ENCODE data around the gene DNAJC30.

The DNAJC30 gene

DNA sequence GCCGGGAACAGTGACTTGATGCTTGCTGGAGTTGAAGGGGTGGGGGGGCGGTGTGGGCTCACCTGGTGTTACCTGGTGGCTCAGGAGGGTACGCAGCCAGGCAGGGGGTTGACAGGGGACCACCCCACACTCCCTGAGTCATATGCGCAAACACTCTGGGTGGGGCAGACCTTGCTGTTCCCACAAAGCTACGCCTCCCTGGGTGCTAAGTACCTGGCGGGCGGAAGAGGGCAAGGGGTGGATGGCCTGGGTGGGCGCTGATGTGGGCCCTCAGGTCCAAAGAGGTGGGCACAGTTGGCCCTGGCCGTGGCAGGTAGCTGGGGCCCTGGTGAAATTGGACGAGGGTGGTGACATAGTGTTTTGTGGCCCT is 22.3 kb upstream of the DNAJC30 start:
- Histone ChIP-seq H3K79me1 (ENCODE audit: low read depth, low read length) (peaks cover 6% of the 10 kb centered on the region), H3K18ac (ENCODE audit: low read length) (no peak overlapping the region), H2BK5ac (ENCODE audit: low read length) (peak overlapping the region; percentile 54), H3K4ac (ENCODE audit: low read length) (no peak overlapping the region), H2BK15ac (ENCODE audit: low read length) (peak overlapping the region; percentile 30), H2AFZ (ENCODE audit: low read length) (no peak overlapping the region), H3K14ac (ENCODE audit: low read length) (no peak overlapping the region), H2BK12ac (ENCODE audit: low read length) (no peak overlapping the region), H2BK120ac (ENCODE audit: low read depth, low read length) (no peak overlapping the region), H3K36me3 (replicated peaks in 1 of 2; ENCODE audit: control insufficient read depth in 2 of 2, insufficient read depth in 2 of 2, low read length in 2 of 2) (peaks cover 11 to 15% of the 10 kb centered on the region in 2 donors), H3K4me3 (ENCODE audit: low read length in 2 of 2) (no peak overlapping the region), H3K27ac (replicated peaks; ENCODE audit: low read length) (no peak overlapping the region), H4K91ac (ENCODE audit: low read depth, low read length, poor library complexity) (no peak overlapping the region), H2AK5ac (ENCODE audit: low read depth, low read length) (peak overlapping the region; percentile 32), H3K4me2 (ENCODE audit: insufficient read depth, low read length, poor library complexity, severe bottlenecking) (no peak overlapping the region), H3K9ac (ENCODE audit: low read depth, low read length, poor library complexity) (peak overlapping the region; percentile 60), H3K27me3 (ENCODE audit: control insufficient read depth in 3 of 3, insufficient read depth in 3 of 3, low read depth in 1 of 3, low read length in 3 of 3) (no peaks in the 10 kb centered on the region), H3K9me3 (replicated peaks in 1 of 2; ENCODE audit: control insufficient read depth in 2 of 2, insufficient read depth in 1 of 2, low read depth in 1 of 2, low read length in 2 of 2) (no peaks in the 10 kb centered on the region), H4K8ac (ENCODE audit: low read depth, low read length) (no peak overlapping the region), H3K4me1 (ENCODE audit: control insufficient read depth in 2 of 2, insufficient read depth in 1 of 2, low read depth in 1 of 2, low read length in 2 of 2) (peaks cover 7 to 13% of the 10 kb centered on the region in 2 donors), H3K23ac (ENCODE audit: low read depth, low read length, poor library complexity) (no peak overlapping the region)
- no peak for DNase-seq (ENCODE audit: low spot score)
- WGBS, 2 donors (ENCODE audit: extremely low coverage in 2 of 2, insufficient read length in 2 of 2, insufficient replicate concordance in 1 of 2), result no CpG with 5 or more reads among the region's 10 CpGs

GRCh38 chr7:73704640-73705550 is 21.6 kb upstream of the DNAJC30 start:
- H3K27me3 ChIP-seq (ENCODE audit: control insufficient read depth in 3 of 3, insufficient read depth in 3 of 3, low read depth in 1 of 3, low read length in 3 of 3), result no peaks in the 10 kb centered on the region
- H3K9ac ChIP-seq (ENCODE audit: low read depth, low read length, poor library complexity), result peak overlapping the region; percentile 92
- H3K4me2 ChIP-seq (ENCODE audit: insufficient read depth, low read length, poor library complexity, severe bottlenecking), result no peak overlapping the region
- peak overlapping the region; percentile 91 for H3K18ac ChIP-seq (ENCODE audit: low read length)
- H2AK5ac ChIP-seq (ENCODE audit: low read depth, low read length), result peak overlapping the region; percentile 6
- H3K4me3 ChIP-seq (ENCODE audit: low read length in 2 of 2), result no peak overlapping the region
- H3K79me1 ChIP-seq (ENCODE audit: low read depth, low read length), result peaks cover 3% of the 10 kb centered on the region
- H2AFZ ChIP-seq (ENCODE audit: low read length), result no peak overlapping the region
- H3K23ac ChIP-seq (ENCODE audit: low read depth, low read length, poor library complexity), result no peak overlapping the region
- peaks cover 7 to 13% of the 10 kb centered on the region in 2 donors for H3K4me1 ChIP-seq (ENCODE audit: control insufficient read depth in 2 of 2, insufficient read depth in 1 of 2, low read depth in 1 of 2, low read length in 2 of 2)
- no peak overlapping the region for H2BK120ac ChIP-seq (ENCODE audit: low read depth, low read length)
- no peak overlapping the region for H3K27ac ChIP-seq (replicated peaks; ENCODE audit: low read length)
- H2BK5ac ChIP-seq (ENCODE audit: low read length), result peak overlapping the region; percentile 54
- H4K91ac ChIP-seq (ENCODE audit: low read depth, low read length, poor library complexity), result no peak overlapping the region
- no CpG with 5 or more reads among the region's 23 CpGs for WGBS, 2 donors (ENCODE audit: extremely low coverage in 2 of 2, insufficient read length in 2 of 2, insufficient replicate concordance in 1 of 2)
- H3K36me3 ChIP-seq (replicated peaks in 1 of 2; ENCODE audit: control insufficient read depth in 2 of 2, insufficient read depth in 2 of 2, low read length in 2 of 2), result peaks cover 11 to 21% of the 10 kb centered on the region in 2 donors
- peak overlapping the region; percentile 7 for H2BK12ac ChIP-seq (ENCODE audit: low read length)
- H3K14ac ChIP-seq (ENCODE audit: low read length), result peak overlapping the region; percentile 2
- H2BK15ac ChIP-seq (ENCODE audit: low read length), result no peak overlapping the region
- no peak overlapping the region for H4K8ac ChIP-seq (ENCODE audit: low read depth, low read length)
- H3K4ac ChIP-seq (ENCODE audit: low read length), result no peak overlapping the region
- no peaks in the 10 kb centered on the region for H3K9me3 ChIP-seq (replicated peaks in 1 of 2; ENCODE audit: control insufficient read depth in 2 of 2, insufficient read depth in 1 of 2, low read depth in 1 of 2, low read length in 2 of 2)
- no peak for DNase-seq (ENCODE audit: low spot score)

- H3K4ac ChIP-seq (ENCODE audit: low read length), result peak overlapping the region; percentile 93
These were observed 20.7 kb upstream of the DNAJC30 start for GRCh38 chr7:73703757-73704639.

More at GRCh38 chr7:73703757-73704639, 20.7 kb upstream of the DNAJC30 start:
- WGBS, 2 donors (ENCODE audit: extremely low coverage in 2 of 2, insufficient read length in 2 of 2, insufficient replicate concordance in 1 of 2), result no CpG with 5 or more reads among the region's 45 CpGs
- Histone ChIP-seq H2BK120ac (ENCODE audit: low read depth, low read length) (no peak overlapping the region), H3K27me3 (ENCODE audit: control insufficient read depth in 3 of 3, insufficient read depth in 3 of 3, low read depth in 1 of 3, low read length in 3 of 3) (no peaks in the 10 kb centered on the region), H3K4me3 (ENCODE audit: low read length in 2 of 2) (no peak overlapping the region), H3K23ac (ENCODE audit: low read depth, low read length, poor library complexity) (peak overlapping the region; percentile 65), H2BK15ac (ENCODE audit: low read length) (no peak overlapping the region), H3K4me1 (ENCODE audit: control insufficient read depth in 2 of 2, insufficient read depth in 1 of 2, low read depth in 1 of 2, low read length in 2 of 2) (peaks cover 7 to 13% of the 10 kb centered on the region in 2 donors), H3K9me3 (replicated peaks in 1 of 2; ENCODE audit: control insufficient read depth in 2 of 2, insufficient read depth in 1 of 2, low read depth in 1 of 2, low read length in 2 of 2) (no peaks in the 10 kb centered on the region), H3K18ac (ENCODE audit: low read length) (peak overlapping the region; percentile 94), H3K36me3 (replicated peaks in 1 of 2; ENCODE audit: control insufficient read depth in 2 of 2, insufficient read depth in 2 of 2, low read length in 2 of 2) (peaks cover 14 to 30% of the 10 kb centered on the region in 2 donors), H3K14ac (ENCODE audit: low read length) (peak overlapping the region; percentile 2), H2BK12ac (ENCODE audit: low read length) (peak overlapping the region; percentile 90), H2AFZ (ENCODE audit: low read length) (no peak overlapping the region), H3K79me1 (ENCODE audit: low read depth, low read length) (peaks cover 3% of the 10 kb centered on the region), H2BK5ac (ENCODE audit: low read length) (no peak overlapping the region), H2AK5ac (ENCODE audit: low read depth, low read length) (peak overlapping the region; percentile 90), H3K27ac (replicated peaks; ENCODE audit: low read length) (no peak overlapping the region), H3K4me2 (ENCODE audit: insufficient read depth, low read length, poor library complexity, severe bottlenecking) (peak overlapping the region; percentile 45), H3K9ac (ENCODE audit: low read depth, low read length, poor library complexity) (peak overlapping the region; percentile 92), H4K8ac (ENCODE audit: low read depth, low read length) (peak overlapping the region; percentile 19), H4K91ac (ENCODE audit: low read depth, low read length, poor library complexity) (no peak overlapping the region)
- DNase-seq (ENCODE audit: low spot score), result peak; percentile 88
